Measurements from ENCODE around the gene PRKCH.
"Not testable (repeated sequence)": the region's sequence is repeated elsewhere in the genome, so short reads cannot be mapped to it uniquely, and the experiment has no call there.

DNA sequence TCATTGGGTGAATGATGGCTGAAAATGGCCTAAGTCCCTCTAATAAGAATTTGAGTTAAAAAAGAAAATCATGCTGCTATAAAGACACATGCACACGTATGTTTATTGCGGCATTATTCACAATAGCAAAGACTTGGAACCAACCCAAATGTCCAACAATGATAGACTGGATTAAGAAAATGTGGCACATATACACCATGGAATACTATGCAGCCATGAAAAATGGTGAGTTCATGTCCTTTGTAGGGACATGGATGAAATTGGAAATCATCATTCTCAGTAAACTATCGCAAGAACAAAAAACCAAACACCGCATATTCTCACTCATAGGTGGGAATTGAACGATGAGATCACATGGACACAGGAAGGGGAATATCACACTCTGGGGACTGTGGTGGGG, 208.0 kb downstream of the PRKCH start:
- not testable (repeated sequence) for TF ChIP-seq POLR2A, CTCF (IDR thresholded peaks at IDR 0.05)
